ENCODE data around the gene FREM2.

- no peak for TF ChIP-seq CTCF (IDR thresholded peaks at IDR 0.05)
- no peak for TF ChIP-seq POLR2AphosphoS5 (IDR thresholded peaks at IDR 0.05)
- no peak for TF ChIP-seq POLR2A (IDR thresholded peaks at IDR 0.05)
- TF ChIP-seq EP300 (IDR thresholded peaks at IDR 0.05) = no peak
These were observed 18.5 kb downstream of the FREM2 start for GRCh38 chr13:38705365-38705764.

All from suprapubic skin (tissue), 4 donors.